Measurements from ENCODE around the gene ZNF189.
A peak's percentile ranks its signal among the peaks of the same experiment; 100 is the strongest.

ZNF189 gene

GRCh38 chr9:101429736-101430135, 31.1 kb downstream of the ZNF189 start:
- TF ChIP-seq CTCF (conservative IDR thresholded peaks at IDR 0.05; ENCODE audit: low read length) = no peak
- no peak for DNase-seq (ENCODE audit: low read depth)
- H3K4me3 ChIP-seq (ENCODE audit: low read length) = no peak overlapping the region

GRCh38 chr9:101432171-101432570, 33.5 kb downstream of the ZNF189 start:
- DNase-seq (ENCODE audit: low read depth) = no peak
- TF ChIP-seq CTCF (conservative IDR thresholded peaks at IDR 0.05; ENCODE audit: low read length) = no peak
- no peak overlapping the region for H3K4me3 ChIP-seq (ENCODE audit: low read length)

- TF ChIP-seq CTCF (conservative IDR thresholded peaks at IDR 0.05; ENCODE audit: low read length) = no peak
- no peak for DNase-seq (ENCODE audit: low read depth)
- H3K4me3 ChIP-seq (ENCODE audit: low read length) = no peak overlapping the region
These were observed 34.1 kb downstream of the ZNF189 start for GRCh38 chr9:101432740-101433139.

GRCh38 chr9:101433229-101433628, 34.6 kb downstream of the ZNF189 start:
- H3K4me3 ChIP-seq (ENCODE audit: low read length) = no peak overlapping the region
- DNase-seq (ENCODE audit: low read depth) = no peak
- no peak for TF ChIP-seq CTCF (conservative IDR thresholded peaks at IDR 0.05; ENCODE audit: low read length)

GRCh38 chr9:101434998-101435397, 36.3 kb downstream of the ZNF189 start:
- no peak for TF ChIP-seq CTCF (conservative IDR thresholded peaks at IDR 0.05; ENCODE audit: low read length)

GRCh38 chr9:101435601-101436079, 37.0 kb downstream of the ZNF189 start, which contains the start of gene ALDOB:
TSS of gene ALDOB (minus strand) at chr9:101435774. CDS start at chr9:101430887, 4,887 bp downstream.
- no peak for DNase-seq (ENCODE audit: low read depth)
- H3K4me3 ChIP-seq (ENCODE audit: low read length) = no peak within 1 kb of the TSS
- no peak for TF ChIP-seq CTCF (conservative IDR thresholded peaks at IDR 0.05; ENCODE audit: low read length)

More at GRCh38 chr9:101434998-101435397, 36.3 kb downstream of the ZNF189 start:
- H3K4me3 ChIP-seq (ENCODE audit: low read length) = no peak overlapping the region
- DNase-seq (ENCODE audit: low read depth) = no peak

GRCh38 chr9:101437806-101438232, 39.2 kb downstream of the ZNF189 start:
- TF ChIP-seq CTCF (conservative IDR thresholded peaks at IDR 0.05; ENCODE audit: low read length) = no peak
- H3K4me3 ChIP-seq (ENCODE audit: low read length) = no peak overlapping the region
- peak; percentile 16 for DNase-seq (ENCODE audit: low read depth)

All from AG10803 (cell line).